ENCODE data around the gene KSR2. TPM values are rescaled to one million over a fixed set of nuclear protein-coding genes. Genes with fewer than 3 reads are reported as not detected.

KSR2 gene
- total and polyA plus RNA-seq, 2 of the 13 experiments (the other 11 are each of a cell fraction or from before 2014, with no cell fraction given), result 0.02 TPM; not detected in 1

- TF ChIP-seq ZKSCAN8 (CRISPR knock-in tag; IDR thresholded peaks at IDR 0.05; ENCODE audit: borderline replicate concordance) (no peak), ZFP82 (CRISPR knock-in tag; IDR thresholded peaks at IDR 0.05; ENCODE audit: borderline replicate concordance) (no peak), RELA (CRISPR knock-in tag; IDR thresholded peaks at IDR 0.05) (0 out of 2 replicates have a peak, but pooled peaks have one; percentile 4), NCOR1 (IDR thresholded peaks at IDR 0.05; ENCODE audit: borderline replicate concordance, low read length) (0 out of 2 replicates have a peak, but pooled peaks have one; percentile 25), REPIN1 (CRISPR knock-in tag; IDR thresholded peaks at IDR 0.05; ENCODE audit: borderline replicate concordance, low read depth) (no peak), PRMT3 (CRISPR knock-in tag; IDR thresholded peaks at IDR 0.05; ENCODE audit: borderline replicate concordance, low read depth) (no peak), MXD4 (CRISPR knock-in tag; IDR thresholded peaks at IDR 0.05) (no peak), CREM (IDR thresholded peaks at IDR 0.05) (no peak), CREM (CRISPR knock-in tag; IDR thresholded peaks at IDR 0.05) (no peak), SKI (IDR thresholded peaks at IDR 0.05; ENCODE audit: partially characterized antibody) (peak; percentile 68), TCF12 (IDR thresholded peaks at IDR 0.05) (no peak), TCF12 (CRISPR knock-in tag; IDR thresholded peaks at IDR 0.05) (no peak), FOXP1 (IDR thresholded peaks at IDR 0.05) (no peak), FOXP1 (CRISPR knock-in tag; IDR thresholded peaks at IDR 0.05) (no peak), NFE2L2 (IDR thresholded peaks at IDR 0.05; ENCODE audit: low read length) (no peak), PHF21A (CRISPR knock-in tag; IDR thresholded peaks at IDR 0.05) (peak; percentile 43; the same call in 1 of the 2 replicates), PITX1 (CRISPR knock-in tag; IDR thresholded peaks at IDR 0.05) (peak; percentile 19; the same call in 1 of the 2 replicates), ONECUT2 (CRISPR knock-in tag; IDR thresholded peaks at IDR 0.05) (peak; percentile 77), FIP1L1 (IDR thresholded peaks at IDR 0.05; ENCODE audit: borderline replicate concordance, insufficient read depth, low read depth, low read length) (no peak), BCL6 (CRISPR knock-in tag; IDR thresholded peaks at IDR 0.05) (peak; percentile 62)
These were observed 47.2 kb upstream of the KSR2 start (continued) for GRCh38 chr12:118015944-118016343.

Data from HepG2 (cell line).